K562 (cell line): Measurements from ENCODE around the gene MANBA. TPM values are rescaled to one million over a fixed set of nuclear protein-coding genes. Genes with fewer than 3 reads are reported as not detected.

Experiments
- CBFB ChIP-seq: sonication (generic); formaldehyde crosslinking; IDR thresholded peaks from 2 replicates; pipeline ENCODE4 v1.4.0; 2020; ENCODE audit warnings: mild to moderate bottlenecking, missing genetic modification reagents
- CREM ChIP-seq: IDR thresholded peaks from 2 replicates; pipeline ENCODE4 v1.6.1; 2014; ENCODE audit warnings: antibody characterized with exemption, low read depth
- FOXJ3 ChIP-seq: sonication (generic); formaldehyde crosslinking; IDR thresholded peaks from 2 replicates; pipeline ENCODE4 v1.4.0; 2020; ENCODE audit warnings: mild to moderate bottlenecking, missing genetic modification reagents
- HLTF ChIP-seq: fragments of 450-650 bp; IDR thresholded peaks from 2 replicates; pipeline ENCODE4 v1.6.1; 2016
- KDM1A ChIP-seq, 2 experiments: fragments of 450-650 bp; IDR thresholded peaks; 2 replicates each; pipeline ENCODE4 v1.6.1; 2016; ENCODE audit warnings: mild to moderate bottlenecking in 2 of 2
- LCOR ChIP-seq: sonication (generic); formaldehyde crosslinking; IDR thresholded peaks from 2 replicates; pipeline ENCODE4 v1.8.0; 2022; ENCODE audit warnings: mild to moderate bottlenecking, missing genetic modification reagents
- MBD2 ChIP-seq: sonication (generic); IDR thresholded peaks from 2 replicates; pipeline ENCODE4 v1.6.1; 2016; ENCODE audit warnings: low read depth, borderline replicate concordance
- NCOA1 ChIP-seq: fragments of 450-650 bp; IDR thresholded peaks from 2 replicates; pipeline ENCODE4 v1.6.1; 2016; ENCODE audit warnings: low read depth
- NCOR1 ChIP-seq: fragments of 450-650 bp; IDR thresholded peaks from 2 replicates; pipeline ENCODE4 v1.6.1; 2016; ENCODE audit warnings: mild to moderate bottlenecking, moderate library complexity
- NELFE ChIP-seq: IDR thresholded peaks from 2 replicates; pipeline ENCODE4 v1.6.1; 2011; ENCODE audit warnings: mild to moderate bottlenecking; ENCODE audit not compliant: insufficient read depth, insufficient read length
- NR2C2 ChIP-seq, 2 experiments: fragments of 200-800 bp in 1 of 2; sonication (Bioruptor generic) in 1 of 2; sonication (generic) in 1 of 2; formaldehyde crosslinking in 1 of 2; IDR thresholded peaks; 2 replicates each; pipeline versions ENCODE4 v1.6.1 to v1.8.0; 2016 to 2022; ENCODE audit warnings: mild to moderate bottlenecking in 1 of 2, missing compliant biosample characterization in 1 of 2, missing genetic modification characterization in 1 of 2, missing genetic modification reagents in 1 of 2
- RBM34 ChIP-seq: fragments of 200-400 bp; formaldehyde crosslinking; IDR thresholded peaks from 2 replicates; pipeline ENCODE4 v1.6.1; 2018; ENCODE audit warnings: low read length, borderline replicate concordance; ENCODE audit not compliant: insufficient read depth
- RFX7 ChIP-seq: fragments of 250-450 bp; sonication (Bioruptor Pico); IDR thresholded peaks from 2 replicates; pipeline ENCODE4 v1.5.1; 2021; ENCODE audit warnings: mild to moderate bottlenecking
- SIRT6 ChIP-seq: IDR thresholded peaks from one replicate; pipeline ENCODE4 v1.6.1; 2012; ENCODE audit warnings: low read depth, mild to moderate bottlenecking, control low read depth, inconsistent platforms, low read length, moderate library complexity
- SMAD2 ChIP-seq: fragments of 150-350 bp; IDR thresholded peaks from 2 replicates; pipeline ENCODE4 v1.6.1; 2014; ENCODE audit warnings: low read depth, mild to moderate bottlenecking, low read length
- SMARCB1 ChIP-seq: IDR thresholded peaks from 2 replicates; pipeline ENCODE4 v1.6.1; 2011; ENCODE audit warnings: improper control_type of control experiment, low read depth; ENCODE audit not compliant: insufficient read length
- SUPT5H ChIP-seq: fragments of 450-650 bp; IDR thresholded peaks from 2 replicates; pipeline ENCODE4 v1.6.1; 2016
- TBP ChIP-seq: optimal IDR thresholded peaks from 2 replicates; pipeline ENCODE3; 2011; ENCODE audit warnings: low read depth, low read length, improper control_type of control experiment
- U2AF1 ChIP-seq: fragments of 200-400 bp; formaldehyde crosslinking; optimal IDR thresholded peaks from 2 replicates; pipeline ENCODE3; 2017; ENCODE audit warnings: mild to moderate bottlenecking, low read depth, low read length, moderate library complexity
- ZNF75A ChIP-seq: fragments of 450-650 bp; formaldehyde crosslinking; IDR thresholded peaks from 2 replicates; pipeline ENCODE4 v1.4.0; 2020; ENCODE audit warnings: mild to moderate bottlenecking
- ZSCAN29 ChIP-seq: fragments of 450-650 bp; IDR thresholded peaks from 2 replicates; pipeline ENCODE4 v1.6.1; 2017
- polyA plus RNA-seq, 8 experiments: library from polyadenylated mRNA; depleted of rRNA in 4 of 8; stranded (reverse) in 5 of 8; unstranded in 3 of 8; fragments of >200 nt; fragmentation: Nextera tagmentation in 2 of 8; fragmentation: Illumina TruSeq in 1 of 8; extraction: Ambion mirVana in 2 of 8; extraction: Trizol in 1 of 8; gene quantifications; 2 replicates each; pipeline versions ENCODE4 v1.2.1 to v1.2.3, GENCODE V29; 2011 to 2014; ENCODE audit warnings: inconsistent platforms in 1 of 8, missing spikeins in 1 of 8
- total RNA-seq, 7 experiments: library from RNA; depleted of rRNA in 6 of 7; stranded (reverse); fragments of >200 nt in 6 of 7; fragmentation: Illumina TruSeq in 2 of 7; extraction: Trizol in 2 of 7; gene quantifications; 2 replicates each; pipeline versions ENCODE4 v1.2.1 to v1.2.3, GENCODE V29; 2011 to 2021; ENCODE audit warnings: low replicate concordance in 1 of 7
- TF ChIP-seq, protein P1 (sequence below): sonication (generic); formaldehyde crosslinking; IDR thresholded peaks from 2 replicates; pipeline ENCODE4 v1.4.0; 2020; ENCODE audit warnings: mild to moderate bottlenecking, missing genetic modification reagents
- TF ChIP-seq, protein P2 (sequence below): fragments of 250-450 bp; sonication (Bioruptor Pico); IDR thresholded peaks from 2 replicates; pipeline ENCODE4 v1.8.0; 2022; ENCODE audit warnings: inconsistent platforms, mild to moderate bottlenecking, moderate library complexity, borderline replicate concordance
- TF ChIP-seq, protein P3 (sequence below), 2 experiments: fragments of 450-650 bp in 1 of 2; sonication (generic) in 1 of 2; formaldehyde crosslinking in 1 of 2; IDR thresholded peaks in 1 of 2; conservative IDR thresholded peaks in 1 of 2; 2 replicates each; pipeline versions ENCODE4 v1.6.1 to v1.8.1; 2016 to 2023; ENCODE audit warnings: mild to moderate bottlenecking in 2 of 2, moderate library complexity in 2 of 2, inconsistent platforms in 1 of 2, missing genetic modification reagents in 1 of 2
- TF ChIP-seq, protein P4 (sequence below): sonication (generic); formaldehyde crosslinking; IDR thresholded peaks from 2 replicates; pipeline ENCODE4 v1.8.0; 2022; ENCODE audit warnings: mild to moderate bottlenecking, missing genetic modification reagents

MANBA gene
- total and polyA plus RNA-seq, 9 of the 15 experiments (the other 6 are each of a cell fraction or from before 2014, with no cell fraction given), result 1.8 to 12.9 (median 7.7) TPM

DNA sequence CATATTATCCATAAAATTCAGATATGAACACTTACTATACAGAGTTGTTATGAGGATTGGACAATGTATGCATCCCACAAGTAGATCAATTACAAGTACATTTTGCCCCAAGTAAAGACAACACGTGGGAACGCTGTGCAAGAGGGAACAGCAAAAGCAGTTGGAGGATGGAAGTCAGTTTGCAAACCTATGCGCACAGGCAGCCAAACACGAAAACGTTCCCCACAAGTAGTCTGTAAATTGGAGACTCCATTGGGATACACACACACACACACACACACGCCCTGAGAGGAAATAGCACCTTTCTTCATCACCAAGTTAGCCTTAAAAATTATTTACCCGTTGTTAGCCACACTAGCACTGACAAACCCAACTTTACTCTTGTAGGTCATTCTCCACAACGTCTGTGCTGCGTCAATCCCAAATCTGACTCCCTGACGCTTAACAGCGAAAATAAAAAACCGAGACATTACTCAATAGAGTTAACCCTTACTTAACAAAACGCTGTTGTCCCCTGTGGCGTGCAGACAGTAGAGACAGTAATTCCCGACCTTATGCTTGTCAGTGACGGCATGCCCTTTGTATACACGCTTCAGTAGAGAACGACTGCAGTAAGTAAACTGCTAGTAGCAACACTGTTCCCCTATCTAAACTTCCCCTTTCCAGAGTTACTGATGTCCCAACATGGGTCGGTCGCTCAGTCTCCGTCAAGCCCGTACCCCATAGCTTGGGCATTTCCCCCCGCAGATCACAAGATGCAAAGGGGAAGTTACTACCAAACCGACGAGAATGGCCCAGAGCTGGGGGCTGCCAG, 730 bp downstream of the MANBA start (continued):
- TF ChIP-seq NELFE, result no peak
- TF ChIP-seq MBD2, result no peak
- TF ChIP-seq, protein P1, sequence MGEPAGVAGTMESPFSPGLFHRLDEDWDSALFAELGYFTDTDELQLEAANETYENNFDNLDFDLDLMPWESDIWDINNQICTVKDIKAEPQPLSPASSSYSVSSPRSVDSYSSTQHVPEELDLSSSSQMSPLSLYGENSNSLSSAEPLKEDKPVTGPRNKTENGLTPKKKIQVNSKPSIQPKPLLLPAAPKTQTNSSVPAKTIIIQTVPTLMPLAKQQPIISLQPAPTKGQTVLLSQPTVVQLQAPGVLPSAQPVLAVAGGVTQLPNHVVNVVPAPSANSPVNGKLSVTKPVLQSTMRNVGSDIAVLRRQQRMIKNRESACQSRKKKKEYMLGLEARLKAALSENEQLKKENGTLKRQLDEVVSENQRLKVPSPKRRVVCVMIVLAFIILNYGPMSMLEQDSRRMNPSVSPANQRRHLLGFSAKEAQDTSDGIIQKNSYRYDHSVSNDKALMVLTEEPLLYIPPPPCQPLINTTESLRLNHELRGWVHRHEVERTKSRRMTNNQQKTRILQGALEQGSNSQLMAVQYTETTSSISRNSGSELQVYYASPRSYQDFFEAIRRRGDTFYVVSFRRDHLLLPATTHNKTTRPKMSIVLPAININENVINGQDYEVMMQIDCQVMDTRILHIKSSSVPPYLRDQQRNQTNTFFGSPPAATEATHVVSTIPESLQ (CRISPR knock-in tag), result no peak
- no peak for TF ChIP-seq RBM34
- TF ChIP-seq FOXJ3 (CRISPR knock-in tag), result no peak
- 0 out of 2 replicates have a peak, but pooled peaks have one; percentile 45 for TF ChIP-seq HLTF
- no peak for TF ChIP-seq ZSCAN29
- TF ChIP-seq CREM, result peak; percentile 18
- no peak for TF ChIP-seq NCOR1
- TF ChIP-seq SMARCB1, result no peak
- TF ChIP-seq, protein P2, sequence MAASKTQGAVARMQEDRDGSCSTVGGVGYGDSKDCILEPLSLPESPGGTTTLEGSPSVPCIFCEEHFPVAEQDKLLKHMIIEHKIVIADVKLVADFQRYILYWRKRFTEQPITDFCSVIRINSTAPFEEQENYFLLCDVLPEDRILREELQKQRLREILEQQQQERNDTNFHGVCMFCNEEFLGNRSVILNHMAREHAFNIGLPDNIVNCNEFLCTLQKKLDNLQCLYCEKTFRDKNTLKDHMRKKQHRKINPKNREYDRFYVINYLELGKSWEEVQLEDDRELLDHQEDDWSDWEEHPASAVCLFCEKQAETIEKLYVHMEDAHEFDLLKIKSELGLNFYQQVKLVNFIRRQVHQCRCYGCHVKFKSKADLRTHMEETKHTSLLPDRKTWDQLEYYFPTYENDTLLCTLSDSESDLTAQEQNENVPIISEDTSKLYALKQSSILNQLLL (CRISPR knock-in tag), result no peak
- no peak for TF ChIP-seq SMAD2
- TF ChIP-seq ZNF75A (CRISPR knock-in tag), result no peak
- TF ChIP-seq U2AF1, result no peak
- no peak for TF ChIP-seq SUPT5H
- no peak for TF ChIP-seq TBP
- TF ChIP-seq LCOR (CRISPR knock-in tag), result no peak
- TF ChIP-seq, protein P3, sequence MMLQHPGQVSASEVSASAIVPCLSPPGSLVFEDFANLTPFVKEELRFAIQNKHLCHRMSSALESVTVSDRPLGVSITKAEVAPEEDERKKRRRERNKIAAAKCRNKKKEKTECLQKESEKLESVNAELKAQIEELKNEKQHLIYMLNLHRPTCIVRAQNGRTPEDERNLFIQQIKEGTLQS (IDR thresholded peaks at IDR 0.05), result no peak
- TF ChIP-seq, protein P3 (CRISPR knock-in tag; conservative IDR thresholded peaks at IDR 0.05), result no peak
- no peak for TF ChIP-seq KDM1A (IDR thresholded peaks at IDR 0.05)
- TF ChIP-seq, protein P4, sequence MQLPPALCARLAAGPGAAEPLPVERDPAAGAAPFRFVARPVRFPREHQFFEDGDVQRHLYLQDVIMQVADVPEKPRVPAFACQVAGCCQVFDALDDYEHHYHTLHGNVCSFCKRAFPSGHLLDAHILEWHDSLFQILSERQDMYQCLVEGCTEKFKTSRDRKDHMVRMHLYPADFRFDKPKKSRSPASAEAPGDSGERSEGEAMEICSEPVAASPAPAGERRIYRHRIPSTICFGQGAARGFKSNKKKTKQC, result no peak
- no peak for TF ChIP-seq NCOA1
- TF ChIP-seq NR2C2 (CRISPR knock-in tag; IDR thresholded peaks at IDR 0.05), result no peak
- TF ChIP-seq NR2C2 (tag; IDR thresholded peaks at IDR 0.05), result no peak
- TF ChIP-seq SIRT6, result no peak
- TF ChIP-seq CBFB, result no peak
- TF ChIP-seq RFX7, result no peak
